Loucy (cell line): ENCODE data around the gene S100B.

Source experiments
- H2AFZ ChIP-seq: fragments of 200-600 bp; sonication (generic); 2 replicates; pipeline ENCODE4 v1.6.0; 2016; ENCODE audit warnings: antibody characterized with exemption, mild to moderate bottlenecking, low read length, moderate library complexity
- H3F3A ChIP-seq: fragments of 200-600 bp; 2 replicates; pipeline ENCODE4 v1.6.0; 2016; ENCODE audit warnings: antibody characterized with exemption, low read depth, mild to moderate bottlenecking
- H3K27me3 ChIP-seq: fragments of 200-600 bp; sonication (generic); 2 replicates; pipeline ENCODE4 v1.6.1; 2014; ENCODE audit warnings: low read length, mild to moderate bottlenecking; ENCODE audit not compliant: insufficient read depth, poor library complexity, severe bottlenecking
- H3K36me3 ChIP-seq: fragments of 200-600 bp; sonication (generic); 2 replicates; pipeline ENCODE4 v1.6.1; 2016; ENCODE audit warnings: low read length; ENCODE audit not compliant: insufficient read depth
- H3K4me1 ChIP-seq: fragments of 200-600 bp; sonication (generic); 2 replicates; pipeline ENCODE4 v1.5.1; 2014; ENCODE audit warnings: low read length, mild to moderate bottlenecking; ENCODE audit not compliant: insufficient read depth, poor library complexity, severe bottlenecking
- H3K4me2 ChIP-seq: fragments of 200-600 bp; sonication (generic); 2 replicates; pipeline ENCODE4 v1.6.0; 2014; ENCODE audit warnings: antibody characterized with exemption, low read length, low read depth, mild to moderate bottlenecking; ENCODE audit not compliant: poor library complexity, severe bottlenecking
- H3K4me3 ChIP-seq: fragments of 200-600 bp; sonication (generic); 2 replicates; pipeline ENCODE4 v1.5.1; 2014; ENCODE audit warnings: low read length, mild to moderate bottlenecking, mixed read lengths; ENCODE audit not compliant: poor library complexity, severe bottlenecking
- H3K79me2 ChIP-seq: fragments of 200-600 bp; sonication (generic); 2 replicates; pipeline ENCODE4 v1.6.1; 2014; ENCODE audit warnings: low read length; ENCODE audit not compliant: insufficient read depth
- H3K9ac ChIP-seq: fragments of 200-600 bp; sonication (generic); 2 replicates; pipeline ENCODE4 v1.6.0; 2014; ENCODE audit warnings: mild to moderate bottlenecking, low read depth, low read length, moderate library complexity; ENCODE audit not compliant: poor library complexity, severe bottlenecking
- H3K9me2 ChIP-seq: fragments of 200-600 bp; sonication (generic); replicated peaks from 2 replicates; pipeline ENCODE4 v1.6.1; 2016; ENCODE audit warnings: low read depth, low read length, mixed read lengths
- H3K9me3 ChIP-seq: fragments of 200-600 bp; sonication (generic); 2 replicates; pipeline ENCODE4 v1.6.1; 2014; ENCODE audit warnings: mild to moderate bottlenecking, antibody characterized with exemption, low read length, low read depth; ENCODE audit not compliant: insufficient read depth
- H4K20me1 ChIP-seq: fragments of 200-600 bp; sonication (generic); 2 replicates; pipeline ENCODE4 v1.6.0; 2014; ENCODE audit warnings: antibody characterized with exemption, low read length, mild to moderate bottlenecking; ENCODE audit not compliant: insufficient read depth, poor library complexity, severe bottlenecking
- CTCF ChIP-seq: fragments of 200-600 bp; sonication (generic); conservative IDR thresholded peaks from 2 replicates; pipeline ENCODE4 v1.5.1; 2014; ENCODE audit warnings: mild to moderate bottlenecking, antibody characterized with exemption, low read length
- EZH2phosphoT487 ChIP-seq: fragments of 200-600 bp; IDR thresholded peaks from 2 replicates; pipeline ENCODE4 v1.6.1; 2018; ENCODE audit warnings: antibody characterized with exemption, mild to moderate bottlenecking, moderate library complexity, borderline replicate concordance

The S100B gene

DNA sequence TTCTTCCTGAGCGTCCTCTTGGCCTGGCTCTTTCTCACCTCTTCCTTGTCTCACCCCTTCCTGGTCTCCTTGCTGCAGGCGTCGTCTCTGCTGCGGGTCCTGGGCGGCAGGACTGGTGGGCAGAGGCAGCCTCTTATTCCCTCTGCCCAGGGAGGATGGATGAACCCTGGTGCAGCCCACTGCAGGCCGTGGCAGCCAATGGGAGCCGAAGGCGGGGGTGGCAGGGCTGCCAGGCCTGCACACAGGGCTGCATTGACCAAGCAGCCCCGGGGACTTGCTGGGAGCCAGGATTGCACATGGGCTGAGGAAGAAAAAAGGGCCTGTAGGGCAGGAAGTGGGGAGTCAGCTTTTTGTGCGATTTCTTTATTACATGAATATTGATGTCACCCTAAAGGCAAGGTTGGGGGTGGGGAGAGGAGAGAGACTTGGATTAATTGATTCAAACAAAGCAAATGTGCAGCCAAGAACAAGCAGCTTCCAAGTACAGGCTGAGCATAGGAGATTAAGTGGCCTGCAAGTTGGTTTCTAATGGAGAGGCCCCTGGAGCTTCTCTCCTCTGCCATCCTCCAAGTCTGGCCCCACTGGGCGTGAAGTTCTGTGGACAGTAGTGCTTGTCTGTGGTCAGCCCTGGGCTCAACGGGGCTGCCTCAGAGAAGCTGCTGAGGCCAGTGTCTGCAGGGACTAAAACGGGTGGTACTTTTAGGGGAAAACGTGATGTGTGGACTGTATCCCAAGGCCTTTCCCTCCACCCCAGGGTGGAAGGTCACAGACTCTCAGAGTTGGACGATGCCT, at the start of gene S100B:
Gene S100B, minus strand, starts transcription at position 108 of the 792 bp plus-strand sequence. CDS start 2,667 bp downstream, outside the sequence.
- Histone ChIP-seq H3K36me3 (no peaks in the 10 kb centered on the region), H3K9me2 (no peaks in the 10 kb centered on the region), H3K27me3 (no peaks in the 10 kb centered on the region), H3K9ac (peak within 1 kb of the TSS; percentile 68), H4K20me1 (no peaks in the 10 kb centered on the region), H3K4me3 (peak within 1 kb of the TSS; percentile 54), H2AFZ (peak within 1 kb of the TSS; percentile 75), H3K79me2 (no peaks in the 10 kb centered on the region), H3F3A (no peaks in the 10 kb centered on the region), H3K9me3 (no peaks in the 10 kb centered on the region), H3K4me2 (peak within 1 kb of the TSS; percentile 74), H3K4me1 (peaks cover 45% of the 10 kb centered on the region)
- TF ChIP-seq EZH2phosphoT487 (no peak), CTCF (no peak)

GRCh38 chr21:46651121-46651520, 46.2 kb upstream of the S100B start:
- H3K79me2 ChIP-seq, result no peaks in the 10 kb centered on the region
- no peaks in the 10 kb centered on the region for H4K20me1 ChIP-seq
- no peaks in the 10 kb centered on the region for H3K27me3 ChIP-seq
- H3K4me2 ChIP-seq, result no peak overlapping the region
- peaks cover 54% of the 10 kb centered on the region for H3K36me3 ChIP-seq
- TF ChIP-seq EZH2phosphoT487, result no peak
- TF ChIP-seq CTCF, result no peak
- no peak overlapping the region for H3K9ac ChIP-seq
- H3K4me1 ChIP-seq, result no peaks in the 10 kb centered on the region
- H3F3A ChIP-seq, result no peaks in the 10 kb centered on the region
- H3K9me3 ChIP-seq, result peaks cover 17% of the 10 kb centered on the region; the same call in 1 of the 2 replicates
- no peak overlapping the region for H2AFZ ChIP-seq
- H3K4me3 ChIP-seq, result no peak overlapping the region
- no peaks in the 10 kb centered on the region for H3K9me2 ChIP-seq

GRCh38 chr21:46650476-46651098, 45.7 kb upstream of the S100B start:
- Histone ChIP-seq H4K20me1 (no peaks in the 10 kb centered on the region), H3F3A (no peaks in the 10 kb centered on the region), H3K4me2 (no peak overlapping the region), H3K27me3 (no peaks in the 10 kb centered on the region), H3K9me2 (no peaks in the 10 kb centered on the region), H3K9ac (no peak overlapping the region), H3K4me3 (no peak overlapping the region), H3K36me3 (peaks cover 54% of the 10 kb centered on the region), H2AFZ (no peak overlapping the region), H3K9me3 (peaks cover 12% of the 10 kb centered on the region; the same call in 1 of the 2 replicates), H3K79me2 (no peaks in the 10 kb centered on the region), H3K4me1 (no peaks in the 10 kb centered on the region)
- TF ChIP-seq CTCF, result no peak
- TF ChIP-seq EZH2phosphoT487, result no peak
